GDM1 (cell line): Measurements from ENCODE around the gene EIF2S3B.
"Not testable (repeated sequence)": the region's sequence is repeated elsewhere in the genome, so short reads cannot be mapped to it uniquely, and the experiment has no call there.

ENCODE experiments used
- DNase-seq: peaks from one replicate; lab custom pipeline; 2025; lab: John Stamatoyannopoulos, UW

The EIF2S3B gene

DNA sequence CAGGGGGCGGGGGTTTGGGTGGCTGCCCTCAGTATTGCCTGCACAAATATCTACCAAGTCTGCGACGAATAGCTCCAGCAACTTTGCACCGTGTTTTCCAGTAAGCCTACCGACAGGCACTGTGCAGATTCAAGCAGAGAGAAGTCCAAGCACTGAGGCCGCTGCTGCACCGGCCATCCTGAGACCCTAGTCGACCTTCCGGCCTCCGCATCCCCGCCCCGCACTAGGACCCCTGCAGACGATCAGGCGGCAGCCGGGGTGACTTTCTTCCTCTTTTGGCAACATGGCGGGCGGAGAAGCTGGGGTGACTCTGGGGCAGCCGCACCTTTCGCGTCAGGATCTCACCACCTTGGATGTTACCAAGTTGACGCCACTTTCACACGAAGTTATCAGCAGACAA is at the start of gene EIF2S3B:
Gene EIF2S3B (plus strand): TSS at position 271 of the 400 bp plus-strand sequence. CDS start 13 bp downstream, at position 284.
- no peak for DNase-seq

DNA sequence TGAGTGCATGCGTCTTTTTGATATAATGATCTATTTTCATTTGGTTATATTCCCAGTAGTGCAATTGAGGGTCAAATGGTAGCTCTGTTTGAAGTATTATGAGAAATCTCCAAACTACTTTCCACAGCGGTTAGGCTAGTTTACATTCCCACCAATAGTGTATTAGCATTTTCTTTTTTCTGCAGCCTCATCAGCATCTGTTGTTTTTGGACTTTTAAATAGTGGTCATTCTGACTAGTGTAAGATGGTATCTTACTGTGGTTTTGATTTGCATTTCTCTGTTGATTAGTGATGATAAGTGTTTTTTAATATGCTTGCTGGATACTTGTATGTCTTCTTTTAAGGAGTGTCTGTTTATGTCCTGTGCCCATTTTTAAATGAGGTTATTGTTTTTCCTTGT is 48.8 kb upstream of the EIF2S3B start:
- DNase-seq = no peak

DNA sequence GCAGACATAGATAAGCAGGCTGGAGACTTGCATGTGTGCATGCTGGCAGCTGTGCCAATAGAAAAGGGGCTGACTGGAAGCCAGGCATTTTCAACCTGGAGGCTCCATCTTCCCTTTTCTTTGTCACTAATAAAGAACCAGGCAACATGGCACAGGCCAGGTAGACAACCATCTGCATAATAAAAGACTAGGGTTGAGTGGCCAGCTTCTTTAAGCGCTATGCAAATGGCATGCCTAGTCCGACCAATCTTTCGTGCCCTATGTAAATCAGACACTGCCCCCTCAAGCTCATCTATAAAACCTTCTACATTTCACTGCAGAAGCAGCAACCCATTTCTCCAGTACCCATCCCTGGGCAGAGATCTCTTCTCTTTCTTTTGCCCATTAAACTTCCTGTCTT is 47.9 kb upstream of the EIF2S3B start:
- no peak for DNase-seq

DNA sequence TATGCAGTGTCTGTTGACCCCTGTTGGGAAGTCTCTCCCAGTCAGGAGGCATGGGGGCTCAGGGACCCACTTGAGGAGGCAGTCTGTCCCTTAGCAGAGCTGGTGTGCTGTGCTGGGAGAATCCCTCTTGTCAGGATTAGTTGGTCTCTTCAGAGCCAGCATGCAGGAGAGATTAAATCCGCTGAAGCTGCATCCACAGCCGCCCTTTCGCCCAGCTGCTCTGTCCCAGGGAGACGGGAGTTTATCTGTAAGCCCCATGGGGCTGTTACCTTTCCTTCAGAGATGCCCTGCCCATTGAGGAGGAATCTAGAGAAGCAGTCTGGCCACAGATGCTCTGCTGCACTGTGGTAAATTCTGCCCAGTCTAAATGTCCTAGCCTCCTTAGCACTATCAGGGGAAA is 39.4 kb upstream of the EIF2S3B start:
- DNase-seq = no peak

DNA sequence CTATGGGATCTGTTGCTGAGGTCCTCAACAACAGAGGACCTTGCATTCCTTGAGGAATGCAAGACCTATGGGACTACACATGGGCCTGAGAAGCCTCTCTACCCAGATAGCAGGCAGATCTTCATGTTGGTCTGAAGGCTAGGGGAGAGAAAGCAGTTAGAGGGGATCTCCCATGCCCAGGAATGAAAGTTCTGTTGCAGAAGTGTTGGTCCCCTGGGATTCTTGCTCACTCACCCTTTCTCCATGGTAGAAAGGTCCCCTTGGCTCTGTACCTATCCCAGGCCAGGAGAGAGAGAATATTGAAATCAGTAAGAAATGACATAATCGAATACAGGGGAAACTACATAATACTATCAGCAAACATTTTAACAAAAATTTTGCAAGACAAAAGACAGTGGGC is 36.0 kb upstream of the EIF2S3B start:
- no peak for DNase-seq

DNA sequence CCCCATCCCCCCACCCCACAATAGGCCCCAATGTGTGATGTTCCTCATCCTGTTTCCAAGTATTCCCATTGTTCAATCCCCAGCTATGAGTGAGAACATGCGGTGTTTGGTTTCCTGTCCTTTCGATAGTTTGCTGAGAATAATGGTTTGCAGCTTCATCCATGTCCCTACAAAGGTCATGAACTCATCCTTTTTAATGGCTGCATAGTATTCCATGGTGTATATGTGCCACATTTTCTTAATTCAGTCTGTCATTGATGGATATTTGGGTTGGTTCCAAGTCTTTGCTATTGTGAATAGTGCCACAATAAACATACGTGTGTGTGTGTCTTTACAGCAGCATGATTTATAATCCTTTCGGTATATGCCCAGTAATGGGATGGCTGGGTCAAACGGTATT is 32.9 kb upstream of the EIF2S3B start:
- not testable (repeated sequence) for DNase-seq

DNA sequence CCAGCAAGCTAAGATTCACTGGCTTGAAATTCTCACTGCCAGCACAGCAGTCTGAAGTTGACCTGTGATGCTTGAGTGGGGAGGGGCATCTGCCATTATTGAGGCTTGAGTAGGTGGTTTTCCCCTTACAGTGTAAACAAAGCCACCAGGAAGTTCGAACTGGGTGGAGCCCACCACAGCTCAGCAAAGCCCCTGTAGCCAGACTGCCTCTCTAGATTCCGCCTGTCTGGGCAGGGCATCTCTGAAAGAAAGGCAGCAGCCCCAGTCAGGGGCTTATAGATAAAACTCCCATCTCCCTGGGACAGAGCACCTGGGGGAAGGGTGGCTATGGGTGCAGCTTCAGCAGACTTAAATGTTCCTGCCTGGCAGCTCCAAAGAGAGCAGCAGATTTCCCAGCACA is 23.8 kb upstream of the EIF2S3B start:
- not testable (repeated sequence) for DNase-seq

DNA sequence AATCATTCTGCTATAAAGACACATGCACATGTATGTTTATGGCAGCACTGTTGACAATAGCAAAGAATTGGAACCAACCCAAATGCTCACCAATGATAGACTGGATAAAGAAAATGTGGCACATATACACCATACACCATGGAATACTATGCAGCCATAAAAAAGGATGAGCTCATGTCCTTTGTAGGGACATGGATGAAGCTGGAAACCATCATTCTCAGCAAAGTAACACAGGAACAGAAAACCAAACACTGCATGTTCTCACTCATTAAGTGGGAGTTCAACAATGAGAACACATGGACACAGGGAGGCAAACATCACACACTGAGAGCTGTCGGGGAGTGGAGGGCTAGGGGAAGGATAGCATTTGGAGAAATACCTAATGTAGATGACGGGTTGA is 18.4 kb upstream of the EIF2S3B start:
- DNase-seq = not testable (repeated sequence)

DNA sequence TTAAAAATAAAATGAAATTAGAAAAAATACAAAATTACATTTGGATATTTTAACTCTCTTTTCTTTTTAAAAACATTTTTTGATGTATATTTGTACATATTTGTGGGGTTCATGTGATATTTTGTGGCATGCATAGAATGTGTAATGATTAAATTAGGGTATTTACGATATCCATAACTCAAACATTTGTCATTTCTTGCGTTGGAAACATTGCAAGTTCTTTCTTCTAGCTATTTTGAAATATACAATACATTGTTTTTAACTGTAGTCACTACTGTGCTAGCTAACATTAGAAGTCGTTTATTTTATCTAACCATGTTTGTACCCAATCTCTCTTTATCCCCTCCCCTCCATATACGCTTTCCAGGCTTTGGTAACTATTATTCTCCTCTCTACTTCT is 13.9 kb upstream of the EIF2S3B start:
- DNase-seq = no peak

DNA sequence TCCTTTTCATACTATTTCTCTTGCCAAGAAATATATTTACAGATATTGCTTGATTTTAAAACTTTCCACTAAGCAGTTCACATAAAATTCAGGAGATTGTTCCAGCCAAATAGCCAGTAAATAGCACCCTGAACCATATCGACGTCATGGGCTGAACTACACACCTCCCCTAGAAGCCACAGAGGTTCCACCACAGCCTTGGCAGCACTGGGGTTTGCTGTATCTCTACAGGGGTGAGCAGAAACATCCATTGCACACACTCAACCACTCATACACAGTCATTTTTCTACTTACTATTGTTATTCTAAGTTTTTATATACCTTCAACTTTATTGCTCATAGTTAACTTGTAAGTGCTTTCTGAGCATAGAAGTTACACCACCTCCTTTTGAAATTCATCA is 8.1 kb upstream of the EIF2S3B start:
- no peak for DNase-seq

DNA sequence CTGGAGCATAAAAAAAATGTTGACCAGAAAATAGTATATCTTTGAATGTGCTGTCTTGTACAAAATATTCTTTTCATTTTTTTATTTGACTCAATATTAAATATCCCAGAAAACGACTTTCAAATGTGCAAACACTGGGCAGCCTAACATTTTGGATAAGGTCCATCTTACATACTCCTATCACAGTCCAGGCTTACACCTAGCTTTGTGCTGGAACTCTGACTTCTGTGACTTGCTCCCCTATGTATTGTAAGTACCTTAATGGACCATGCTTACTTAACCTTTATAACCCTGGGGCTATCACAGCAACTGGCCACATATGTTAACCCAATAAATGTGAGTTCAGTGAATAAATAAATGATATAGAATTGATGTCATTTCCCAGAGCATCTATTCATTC is 7.6 kb upstream of the EIF2S3B start:
- DNase-seq = no peak

DNA sequence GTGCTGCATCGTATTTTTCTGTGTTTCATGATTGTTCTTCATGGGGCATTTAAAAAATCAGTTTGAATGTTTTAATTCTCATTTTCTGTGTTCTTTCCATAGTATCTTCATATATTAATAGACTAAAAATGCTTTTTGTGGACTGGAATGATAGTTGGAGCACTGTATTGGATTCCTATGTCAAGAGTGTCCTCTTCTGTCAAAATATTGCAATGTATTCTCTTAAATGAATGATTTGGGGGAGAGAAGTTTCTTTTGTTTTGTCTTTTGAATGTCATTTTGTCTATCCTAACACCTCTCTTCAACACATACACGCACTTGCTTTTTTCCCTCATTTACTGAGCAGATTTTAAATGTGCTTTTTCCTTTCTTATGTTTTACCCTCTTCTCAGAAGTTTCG is 4.7 kb upstream of the EIF2S3B start:
- DNase-seq = no peak

DNA sequence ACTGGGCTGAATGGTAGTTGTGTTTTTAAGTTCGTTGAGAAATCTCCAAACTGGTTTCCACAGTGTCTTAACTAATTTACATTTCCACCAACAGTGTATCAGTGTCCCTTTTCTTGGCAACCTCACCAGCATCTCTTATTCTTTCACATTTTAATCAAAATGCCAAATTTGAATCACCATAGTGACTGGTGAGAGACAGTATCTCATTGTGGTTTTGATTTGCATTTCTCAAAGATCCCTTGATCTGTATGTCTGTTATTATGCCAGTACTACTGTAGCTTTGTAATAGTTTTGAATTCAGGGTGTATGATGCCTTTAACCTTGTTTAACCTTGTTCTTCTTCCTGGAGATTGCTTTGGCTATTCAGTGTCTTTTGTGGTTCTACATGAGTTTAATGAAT is 2.2 kb upstream of the EIF2S3B start:
- no peak for DNase-seq

DNA sequence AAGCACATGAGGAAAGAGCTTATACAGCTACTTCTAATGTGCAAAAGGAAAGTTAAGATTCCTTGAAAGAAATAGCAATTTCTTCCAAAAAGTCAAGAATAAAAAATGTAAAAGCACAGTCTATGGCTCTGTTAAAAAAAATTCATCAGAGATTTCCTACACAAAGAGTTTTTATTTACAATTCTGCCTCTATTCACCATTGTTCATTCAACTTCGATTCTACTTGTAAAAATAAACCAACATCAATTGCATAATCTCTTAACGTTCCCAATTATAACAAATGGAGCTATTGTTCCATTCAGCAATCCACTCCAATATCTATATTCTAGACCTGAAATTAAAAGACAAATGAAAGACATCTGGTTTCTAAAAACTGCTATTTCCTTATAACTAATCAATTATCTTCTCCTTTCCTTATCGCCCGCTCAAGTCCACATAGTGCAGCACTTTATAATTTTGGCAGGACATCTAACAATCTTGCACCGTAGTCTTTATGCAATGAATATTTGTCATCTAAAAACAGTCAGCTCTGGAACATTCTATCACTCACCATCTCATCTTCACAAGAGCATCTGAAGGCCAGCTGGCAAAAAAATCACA is 6.2 kb downstream of the EIF2S3B start:
- DNase-seq = no peak

DNA sequence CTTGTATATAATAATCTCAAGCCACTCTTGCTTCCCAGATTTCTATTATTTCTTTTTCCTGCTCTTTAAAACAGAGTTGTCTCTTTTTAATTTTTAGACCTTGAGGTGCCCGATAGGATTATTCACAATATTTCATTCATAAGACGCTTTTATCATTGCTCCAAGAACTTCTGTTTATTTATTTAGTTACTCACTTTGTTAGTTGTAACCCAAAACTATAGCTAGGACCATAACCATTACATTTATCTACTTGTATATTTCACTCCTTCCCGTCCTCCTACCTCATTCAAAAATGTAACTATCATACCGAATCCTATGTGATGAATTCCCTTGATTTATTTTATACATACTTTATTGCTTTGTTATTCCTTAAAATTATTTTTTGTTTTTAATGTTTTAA is 7.1 kb downstream of the EIF2S3B start:
- DNase-seq = no peak

DNA sequence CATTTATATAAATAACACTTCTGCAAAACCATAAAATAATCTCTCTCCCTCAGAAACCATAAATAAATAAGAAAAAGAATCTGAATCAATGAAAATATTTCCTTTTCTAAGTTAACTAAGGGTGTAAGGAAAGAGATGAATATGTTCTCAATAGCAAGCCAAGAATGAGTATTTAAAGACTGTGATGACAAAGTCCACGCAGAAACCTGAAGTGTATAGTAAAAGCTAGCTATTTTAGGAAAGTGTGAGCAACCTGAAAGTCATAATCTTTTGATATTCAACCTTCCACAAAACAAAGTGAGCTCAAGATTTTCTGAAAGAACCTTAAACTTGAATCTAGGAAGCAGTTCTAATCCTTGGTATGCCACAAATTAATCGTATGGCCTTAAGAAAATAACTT is 15.9 kb downstream of the EIF2S3B start:
- no peak for DNase-seq

DNA sequence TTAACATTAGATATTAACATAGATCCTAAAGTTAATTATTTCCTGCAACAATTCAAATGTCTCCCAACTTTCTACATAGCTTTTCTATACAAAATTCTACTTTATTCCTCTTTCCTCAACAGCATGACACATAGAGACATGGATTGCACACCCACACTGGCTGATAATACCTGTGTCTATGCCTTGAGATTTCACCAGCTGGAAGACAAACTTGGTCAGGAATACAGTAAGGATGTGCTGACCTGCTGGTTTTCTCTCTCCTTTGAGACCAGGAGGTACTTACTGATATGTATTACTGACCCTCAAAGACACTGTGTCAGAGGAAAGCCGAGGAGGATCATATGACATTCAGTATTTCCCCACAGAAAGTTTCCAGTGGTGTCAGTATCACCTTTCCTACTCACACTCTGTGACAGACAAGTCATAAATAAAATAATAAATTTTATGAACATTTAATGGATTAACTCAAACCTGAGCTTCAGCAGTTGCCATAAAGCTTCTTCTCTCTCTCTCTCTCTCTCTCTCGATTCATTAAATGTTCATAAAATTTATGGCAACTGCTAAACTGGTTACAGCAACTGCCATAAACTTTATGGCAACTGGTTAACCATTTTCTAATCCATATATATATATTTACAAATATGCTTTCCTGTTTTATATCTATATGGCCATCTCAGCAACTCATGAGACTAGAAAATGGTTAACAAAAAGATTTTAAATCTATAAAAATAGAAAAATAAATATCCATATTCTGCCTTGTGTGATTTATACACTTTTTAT is 22.7 kb downstream of the EIF2S3B start:
- DNase-seq = no peak

DNA sequence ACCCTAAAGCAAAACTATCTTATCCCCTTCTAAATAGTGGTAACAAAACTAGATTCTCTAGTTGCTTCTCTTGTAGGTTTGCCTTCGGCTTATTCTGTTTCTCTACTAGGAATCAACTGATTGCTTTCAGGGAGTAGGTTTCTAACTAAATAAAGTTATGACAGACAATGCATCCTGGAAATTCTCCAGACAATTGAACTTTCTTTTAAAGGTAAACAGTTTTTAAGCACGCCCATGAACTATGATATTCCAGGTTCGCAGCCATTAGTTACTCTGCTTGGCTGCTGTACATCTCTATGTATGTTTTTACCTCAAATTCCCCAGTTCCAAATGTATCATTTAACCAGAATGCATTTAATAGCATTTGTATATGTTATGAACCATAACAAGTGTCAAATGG is 23.9 kb downstream of the EIF2S3B start:
- DNase-seq = no peak

DNA sequence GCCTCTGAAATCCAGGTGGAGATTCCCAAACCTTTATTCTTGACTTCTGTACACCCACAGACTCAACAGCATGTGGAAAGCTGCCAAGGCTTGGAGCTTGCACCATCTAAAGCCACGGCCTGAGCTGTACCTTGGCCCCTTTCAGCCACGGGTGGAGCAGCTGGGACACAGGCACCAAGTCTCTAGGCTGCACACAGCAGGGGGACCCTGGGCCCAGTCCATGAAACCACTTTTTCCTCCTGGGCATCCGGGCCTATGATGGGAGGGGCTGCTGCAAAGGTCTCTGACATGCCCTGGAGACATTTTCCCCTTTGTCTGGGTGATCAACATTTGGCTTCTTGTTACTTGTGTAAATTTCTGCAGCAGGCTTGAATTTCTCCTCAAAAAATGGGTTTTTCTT is 32.0 kb downstream of the EIF2S3B start:
- DNase-seq = no peak

DNA sequence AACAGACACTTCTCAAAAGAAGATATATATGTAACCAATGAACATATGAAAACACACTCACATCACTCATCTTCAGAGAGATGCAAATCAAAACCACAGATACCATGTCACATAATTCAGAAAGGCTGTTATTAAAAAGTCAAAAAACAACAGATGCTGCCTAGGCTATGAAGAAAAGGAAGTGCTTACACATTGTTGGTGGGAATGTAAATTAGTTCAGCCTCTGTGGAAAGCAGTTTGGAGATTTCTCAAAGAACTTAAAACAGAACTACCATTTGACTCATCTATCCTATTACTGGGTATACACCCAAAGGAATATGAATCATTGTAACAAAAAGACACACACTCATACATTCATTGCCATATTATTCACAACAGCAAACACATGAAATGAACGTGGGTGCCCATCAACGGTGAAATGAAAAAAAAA is 35.1 kb downstream of the EIF2S3B start:
- no peak for DNase-seq

DNA sequence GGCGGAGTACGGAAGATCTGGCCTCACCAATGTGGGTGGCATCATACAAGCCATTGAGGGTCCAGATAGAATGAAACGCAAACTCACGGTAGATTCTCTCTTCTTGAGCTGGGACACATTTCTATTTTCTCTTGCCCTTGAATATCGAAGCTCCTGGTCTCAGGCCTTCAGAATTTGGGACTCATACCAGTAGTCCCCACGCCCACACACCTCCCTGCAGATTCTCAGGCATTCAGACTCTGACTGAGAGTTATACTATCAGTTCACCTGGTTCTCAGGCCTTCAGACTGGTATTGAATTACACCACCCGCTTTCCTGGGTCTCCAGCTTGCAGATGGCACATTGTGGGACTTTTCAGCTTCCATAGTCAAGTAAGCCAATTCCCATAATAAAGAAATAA is 37.8 kb downstream of the EIF2S3B start:
- DNase-seq = no peak

DNA sequence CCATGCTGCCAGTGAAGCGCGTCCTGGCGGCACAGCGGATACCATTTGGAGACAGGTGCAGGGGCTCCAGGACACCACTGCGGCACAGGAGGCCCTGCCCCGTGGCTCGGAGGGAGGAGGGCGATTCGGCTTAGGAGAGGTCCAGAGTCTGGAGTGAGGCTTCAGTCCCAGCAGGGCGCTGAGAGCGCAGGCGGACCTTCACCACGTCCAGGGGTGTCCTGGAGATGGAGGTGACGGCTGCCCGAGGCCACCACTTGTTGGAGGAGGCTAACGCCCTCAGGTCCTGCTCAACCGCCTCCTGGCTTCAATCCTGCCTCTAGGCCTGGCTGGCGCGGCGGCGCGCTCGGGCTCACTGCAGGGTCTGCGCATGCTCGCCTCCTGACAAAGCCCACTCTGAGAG is 45.7 kb downstream of the EIF2S3B start:
- no peak for DNase-seq

DNA sequence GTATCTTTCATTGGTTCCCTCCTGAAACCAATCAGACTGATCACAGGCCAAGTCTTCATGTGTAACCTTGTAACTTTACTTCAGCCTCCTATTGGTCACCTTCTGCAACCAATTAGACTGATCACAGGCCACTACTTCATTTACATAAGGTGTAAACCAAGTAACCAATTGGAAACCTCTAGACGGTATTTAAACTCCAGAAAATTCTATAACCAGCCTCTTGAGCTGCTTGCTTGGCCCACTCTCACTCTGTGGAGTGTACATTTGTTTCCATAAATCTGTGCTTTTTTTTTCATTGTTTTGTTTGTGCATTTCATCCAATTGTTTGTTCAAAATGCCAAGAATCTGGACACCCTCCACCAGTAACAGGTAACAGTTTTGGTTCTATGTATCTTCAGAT is 47.5 kb downstream of the EIF2S3B start:
- DNase-seq = no peak

DNA sequence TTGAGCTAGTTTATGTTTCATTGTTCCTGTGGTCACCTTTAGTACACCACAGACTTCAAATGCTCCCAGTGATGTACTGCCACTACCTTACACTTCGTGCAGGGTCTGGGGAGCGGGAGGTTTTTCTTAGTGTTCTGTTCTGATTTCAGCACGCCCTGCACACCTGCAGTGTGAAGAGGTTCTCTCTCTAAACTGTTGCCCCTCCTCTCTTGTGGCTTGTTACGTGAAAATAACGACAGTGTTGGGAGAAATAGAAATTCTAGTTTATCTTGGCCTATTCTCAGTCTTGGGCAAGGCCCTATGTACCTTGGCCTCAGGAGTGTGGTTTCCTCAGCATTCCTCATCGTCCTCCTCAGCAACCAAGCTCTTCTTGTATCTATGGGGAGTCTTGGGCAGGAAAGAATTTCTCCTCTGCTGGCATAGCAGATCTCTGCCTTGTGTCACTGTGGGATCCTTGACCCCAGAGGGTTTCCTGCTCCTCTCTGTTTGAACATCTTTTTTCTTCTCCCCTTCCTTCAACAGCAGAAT is 48.6 kb downstream of the EIF2S3B start:
- DNase-seq = no peak
